ENCODE data around the gene MMRN2. TPM values are rescaled to one million over a fixed set of nuclear protein-coding genes. Genes with fewer than 3 reads are reported as not detected.

MMRN2 gene
- polyA plus RNA-seq, 2 of the 4 experiments (the other 2 are of a cell fraction) = 0.35 to 1.1 TPM

DNA sequence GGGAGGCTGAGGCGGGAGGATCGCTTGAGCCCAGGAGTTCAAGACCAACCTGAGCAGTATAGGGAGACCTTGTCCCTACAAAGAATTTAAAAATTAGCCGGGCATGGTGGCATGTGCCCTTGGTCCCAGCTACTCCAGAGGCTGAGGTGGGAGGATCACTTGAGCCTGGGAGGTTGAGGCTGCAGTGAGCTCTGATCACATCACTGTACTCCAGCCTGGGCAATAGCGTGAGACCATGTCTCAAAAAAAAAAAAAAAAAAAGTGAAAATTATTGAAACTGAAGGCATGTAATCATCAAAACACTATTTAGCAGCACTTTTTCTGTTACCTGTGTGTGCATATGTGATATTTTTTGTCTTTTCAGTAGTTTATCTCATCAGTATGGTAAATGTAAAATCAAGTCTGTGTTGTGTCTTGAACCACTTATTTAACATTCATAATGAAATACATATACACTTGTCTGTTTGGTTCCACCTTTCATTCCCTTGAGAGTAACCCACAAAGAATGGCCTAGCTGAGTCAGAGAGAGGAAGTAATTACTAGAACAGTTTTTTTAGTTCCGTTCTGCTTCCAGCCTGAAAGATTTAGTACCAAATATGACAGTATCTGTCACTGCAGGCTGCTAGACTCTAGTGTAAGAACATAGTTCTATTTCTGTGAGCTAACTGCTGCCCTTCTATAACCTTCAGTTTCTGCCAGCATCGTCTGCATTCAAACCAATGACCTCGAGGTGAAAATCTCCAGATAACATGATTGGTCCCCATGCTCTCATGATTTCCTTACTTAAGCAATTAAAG lies 68.6 kb downstream of the MMRN2 start:
- 80% methylated on average over 7 of the region's 7 CpGs for WGBS (ENCODE audit: missing lambda C conversion rate)
- TF ChIP-seq PHF8 (IDR thresholded peaks at IDR 0.05; ENCODE audit: borderline replicate concordance, low read depth) (no peak), HOXA7 (CRISPR knock-in tag; IDR thresholded peaks at IDR 0.05) (no peak), RFX5 (IDR thresholded peaks at IDR 0.05) (no peak), HOXB5 (CRISPR knock-in tag; IDR thresholded peaks at IDR 0.05) (no peak), JUN (IDR thresholded peaks at IDR 0.05) (no peak), ESRRA (IDR thresholded peaks at IDR 0.05; ENCODE audit: borderline replicate concordance, low read length) (no peak), ATOH8 (CRISPR knock-in tag; IDR thresholded peaks at IDR 0.05; ENCODE audit: low read depth) (no peak), EHF (CRISPR knock-in tag; IDR thresholded peaks at IDR 0.05) (no peak), ZC3H11A (IDR thresholded peaks at IDR 0.05) (no peak), REST (IDR thresholded peaks at IDR 0.05) (no peak), FOSB (CRISPR knock-in tag; IDR thresholded peaks at IDR 0.05) (no peak), NR3C1 (IDR thresholded peaks at IDR 0.05) (no peak), EP300 (IDR thresholded peaks at IDR 0.05) (no peak), HMGXB4 (CRISPR knock-in tag; IDR thresholded peaks at IDR 0.05; ENCODE audit: borderline replicate concordance) (no peak)
- TF ChIP-seq, protein P1, sequence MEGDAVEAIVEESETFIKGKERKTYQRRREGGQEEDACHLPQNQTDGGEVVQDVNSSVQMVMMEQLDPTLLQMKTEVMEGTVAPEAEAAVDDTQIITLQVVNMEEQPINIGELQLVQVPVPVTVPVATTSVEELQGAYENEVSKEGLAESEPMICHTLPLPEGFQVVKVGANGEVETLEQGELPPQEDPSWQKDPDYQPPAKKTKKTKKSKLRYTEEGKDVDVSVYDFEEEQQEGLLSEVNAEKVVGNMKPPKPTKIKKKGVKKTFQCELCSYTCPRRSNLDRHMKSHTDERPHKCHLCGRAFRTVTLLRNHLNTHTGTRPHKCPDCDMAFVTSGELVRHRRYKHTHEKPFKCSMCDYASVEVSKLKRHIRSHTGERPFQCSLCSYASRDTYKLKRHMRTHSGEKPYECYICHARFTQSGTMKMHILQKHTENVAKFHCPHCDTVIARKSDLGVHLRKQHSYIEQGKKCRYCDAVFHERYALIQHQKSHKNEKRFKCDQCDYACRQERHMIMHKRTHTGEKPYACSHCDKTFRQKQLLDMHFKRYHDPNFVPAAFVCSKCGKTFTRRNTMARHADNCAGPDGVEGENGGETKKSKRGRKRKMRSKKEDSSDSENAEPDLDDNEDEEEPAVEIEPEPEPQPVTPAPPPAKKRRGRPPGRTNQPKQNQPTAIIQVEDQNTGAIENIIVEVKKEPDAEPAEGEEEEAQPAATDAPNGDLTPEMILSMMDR (IDR thresholded peaks at IDR 0.05) = no peak
- TF ChIP-seq, protein P2, sequence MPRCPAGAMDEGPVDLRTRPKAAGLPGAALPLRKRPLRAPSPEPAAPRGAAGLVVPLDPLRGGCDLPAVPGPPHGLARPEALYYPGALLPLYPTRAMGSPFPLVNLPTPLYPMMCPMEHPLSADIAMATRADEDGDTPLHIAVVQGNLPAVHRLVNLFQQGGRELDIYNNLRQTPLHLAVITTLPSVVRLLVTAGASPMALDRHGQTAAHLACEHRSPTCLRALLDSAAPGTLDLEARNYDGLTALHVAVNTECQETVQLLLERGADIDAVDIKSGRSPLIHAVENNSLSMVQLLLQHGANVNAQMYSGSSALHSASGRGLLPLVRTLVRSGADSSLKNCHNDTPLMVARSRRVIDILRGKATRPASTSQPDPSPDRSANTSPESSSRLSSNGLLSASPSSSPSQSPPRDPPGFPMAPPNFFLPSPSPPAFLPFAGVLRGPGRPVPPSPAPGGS (IDR thresholded peaks at IDR 0.05) = no peak
- TF ChIP-seq, protein P3, sequence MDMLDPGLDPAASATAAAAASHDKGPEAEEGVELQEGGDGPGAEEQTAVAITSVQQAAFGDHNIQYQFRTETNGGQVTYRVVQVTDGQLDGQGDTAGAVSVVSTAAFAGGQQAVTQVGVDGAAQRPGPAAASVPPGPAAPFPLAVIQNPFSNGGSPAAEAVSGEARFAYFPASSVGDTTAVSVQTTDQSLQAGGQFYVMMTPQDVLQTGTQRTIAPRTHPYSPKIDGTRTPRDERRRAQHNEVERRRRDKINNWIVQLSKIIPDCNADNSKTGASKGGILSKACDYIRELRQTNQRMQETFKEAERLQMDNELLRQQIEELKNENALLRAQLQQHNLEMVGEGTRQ (IDR thresholded peaks at IDR 0.05) = no peak
- ChIA-PET POLR2A (interaction anchor here (0.7 kb wide), 1 partner anchor 133 kb away, joined by 6 read pairs; no protein-coding TSS in a partner anchor), CTCF (interaction anchor here (1.6 to 1.9 kb wide), 2 partner anchors 10 to 11 kb away, joined by 3 to 7 read pairs; no protein-coding TSS in a partner anchor)
- Histone ChIP-seq H3K27ac (no peak overlapping the region), H3K9me3 (no peaks in the 10 kb centered on the region), H3K4me2 (no peak overlapping the region), H3K4me1 (no peaks in the 10 kb centered on the region), H3K4me3 (no peak overlapping the region)
- FAIRE-seq (no peak), DNase-seq (ENCODE audit: low read depth in 1 of 2, low spot score in 1 of 2) (no peak), ATAC-seq (no peak)

Small RNA genes lying within 50 kb of the gene (small RNA-seq; reads per million reads assigned to genes)
- gene BMS1P3 (0 reads per million in 6 experiments), gene RNU1-19P (0 to 3.0 (median 0) reads per million in 6 experiments)

Other genes starting within 250 kb of the MMRN2 start
- gene BMPR1A, start 201.0 kb downstream of the MMRN2 start, polyA plus RNA-seq (2011; rRNA removed) = 34.6 and 39.0 TPM in 2 replicates
- gene BMPR1A, start 201.0 kb downstream of the MMRN2 start, polyA plus RNA-seq (2017; fragmentation: RNase III; extraction: RNeasy Plus Mini Kit Qiagen cat#74134 plus additional on column Dnase treatment) = 24.4 to 25.5 TPM (median 25.5 TPM) in 3 replicates
- gene SNCG, start 984 bp upstream of the MMRN2 start, polyA plus RNA-seq (2011; rRNA removed) = 14.0 and 17.9 TPM in 2 replicates
- gene SNCG, start 984 bp upstream of the MMRN2 start, polyA plus RNA-seq (2017; fragmentation: RNase III; extraction: RNeasy Plus Mini Kit Qiagen cat#74134 plus additional on column Dnase treatment) = 7.4 to 9.9 TPM (median 8.4 TPM) in 3 replicates
- gene ADIRF, start 10.9 kb upstream of the MMRN2 start, polyA plus RNA-seq (2011; rRNA removed) = not detected in 2 replicates
- gene ADIRF, start 10.9 kb upstream of the MMRN2 start, polyA plus RNA-seq (2017; fragmentation: RNase III; extraction: RNeasy Plus Mini Kit Qiagen cat#74134 plus additional on column Dnase treatment) = not detected in 3 replicates
- gene FAM25A, start 62.7 kb upstream of the MMRN2 start, polyA plus RNA-seq (2011; rRNA removed) = not detected in 2 replicates
- gene FAM25A, start 62.7 kb upstream of the MMRN2 start, polyA plus RNA-seq (2017; fragmentation: RNase III; extraction: RNeasy Plus Mini Kit Qiagen cat#74134 plus additional on column Dnase treatment) = not detected in 3 replicates
- gene GLUD1, start 137.2 kb upstream of the MMRN2 start, polyA plus RNA-seq (2011; rRNA removed) = 117 and 118 TPM in 2 replicates
- 71.6 to 74.4 TPM (median 72.7 TPM) in 3 replicates for gene GLUD1, start 137.2 kb upstream of the MMRN2 start, polyA plus RNA-seq (2017; fragmentation: RNase III; extraction: RNeasy Plus Mini Kit Qiagen cat#74134 plus additional on column Dnase treatment)
- 39.9 and 45.4 TPM in 2 replicates for gene SHLD2, start 137.6 kb upstream of the MMRN2 start, polyA plus RNA-seq (2011; rRNA removed)
- 22.9 to 25.4 TPM (median 24.4 TPM) in 3 replicates for gene SHLD2, start 137.6 kb upstream of the MMRN2 start, polyA plus RNA-seq (2017; fragmentation: RNase III; extraction: RNeasy Plus Mini Kit Qiagen cat#74134 plus additional on column Dnase treatment)